GM18508 (cell line): ENCODE results near the gene IL21R.

Experiments
- ATAC-seq: cut with Tn5 transposase; IDR thresholded peaks from one replicate; pipeline ENCODE4 v1.9.1; 2021; ENCODE audit warnings: moderate number of reproducible peaks; ENCODE audit not compliant: insufficient read depth, unreplicated experiment

IL21R gene

DNA sequence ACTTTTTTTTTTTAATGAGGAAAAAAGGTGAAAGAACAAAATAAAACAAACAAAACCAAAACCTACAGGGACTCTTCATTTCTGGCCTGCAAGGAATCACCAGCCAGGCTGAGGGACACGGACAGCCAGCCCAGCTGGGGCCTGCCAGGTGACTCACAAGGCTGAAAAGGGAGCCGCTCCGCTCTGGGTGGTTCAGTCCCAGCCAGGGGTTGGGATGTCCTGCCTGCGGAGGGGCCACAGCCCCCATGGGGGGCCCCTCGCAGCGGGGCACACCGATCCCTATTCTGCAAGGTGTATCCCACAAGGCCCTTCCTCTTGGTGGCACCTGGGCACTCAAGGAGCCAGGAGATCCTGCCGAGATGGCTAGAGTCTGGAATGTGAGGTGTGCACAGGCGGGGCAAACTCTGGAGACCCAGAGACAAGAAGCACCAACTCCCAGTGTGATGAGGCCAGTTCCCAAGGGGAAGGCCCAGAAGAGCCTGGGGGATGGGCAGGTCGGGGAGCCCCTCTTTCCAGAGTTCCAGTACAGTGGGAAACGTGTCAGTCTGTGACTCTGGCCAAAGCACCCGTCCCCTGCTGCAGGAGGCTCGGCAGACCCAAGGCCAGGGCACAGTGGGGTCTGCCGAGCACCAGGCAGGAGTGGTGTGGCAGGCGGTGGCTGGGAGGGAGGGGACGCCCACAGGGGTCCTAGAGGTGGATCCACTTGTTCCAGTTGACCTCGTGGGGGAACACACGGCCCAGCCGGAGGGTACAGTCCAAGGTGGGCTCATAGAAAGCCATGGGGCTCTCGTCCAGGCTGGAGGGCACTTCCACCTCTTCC, 58.9 kb downstream of the IL21R start:
- ATAC-seq, result no peak

DNA sequence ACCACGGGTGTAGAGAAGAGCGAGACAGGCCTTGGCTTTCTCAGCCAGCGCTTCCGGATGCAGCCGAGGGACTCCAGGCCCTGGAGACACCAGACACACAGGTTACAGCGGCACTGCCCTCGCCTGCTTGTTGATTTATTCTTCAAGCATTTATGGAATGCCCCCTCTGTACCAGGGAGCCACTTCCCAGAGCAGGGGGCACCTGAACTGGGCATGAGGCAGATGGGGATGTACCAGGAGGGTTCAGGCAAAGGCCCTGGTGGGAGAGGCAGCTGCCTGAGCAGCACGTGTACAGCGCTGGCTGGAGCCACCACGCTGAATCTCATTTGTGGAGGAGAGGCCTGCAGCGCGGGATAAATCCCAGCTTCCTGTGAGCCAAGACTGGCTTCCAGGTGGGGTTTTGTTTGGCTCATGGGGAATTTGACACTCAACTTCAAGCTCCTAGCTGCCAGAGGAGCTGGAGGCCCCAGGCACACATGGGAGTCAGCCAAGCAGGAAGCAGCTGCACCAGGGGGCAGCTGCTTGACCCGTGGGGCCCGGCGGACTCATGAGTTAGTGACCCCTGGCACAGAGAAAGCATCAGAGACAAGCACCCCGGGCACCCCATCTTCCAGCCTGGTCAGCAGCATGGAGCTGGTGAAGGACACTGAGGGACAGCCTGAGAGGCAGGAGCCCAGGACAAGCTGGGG, 59.7 kb downstream of the IL21R start:
- ATAC-seq, result no peak

DNA sequence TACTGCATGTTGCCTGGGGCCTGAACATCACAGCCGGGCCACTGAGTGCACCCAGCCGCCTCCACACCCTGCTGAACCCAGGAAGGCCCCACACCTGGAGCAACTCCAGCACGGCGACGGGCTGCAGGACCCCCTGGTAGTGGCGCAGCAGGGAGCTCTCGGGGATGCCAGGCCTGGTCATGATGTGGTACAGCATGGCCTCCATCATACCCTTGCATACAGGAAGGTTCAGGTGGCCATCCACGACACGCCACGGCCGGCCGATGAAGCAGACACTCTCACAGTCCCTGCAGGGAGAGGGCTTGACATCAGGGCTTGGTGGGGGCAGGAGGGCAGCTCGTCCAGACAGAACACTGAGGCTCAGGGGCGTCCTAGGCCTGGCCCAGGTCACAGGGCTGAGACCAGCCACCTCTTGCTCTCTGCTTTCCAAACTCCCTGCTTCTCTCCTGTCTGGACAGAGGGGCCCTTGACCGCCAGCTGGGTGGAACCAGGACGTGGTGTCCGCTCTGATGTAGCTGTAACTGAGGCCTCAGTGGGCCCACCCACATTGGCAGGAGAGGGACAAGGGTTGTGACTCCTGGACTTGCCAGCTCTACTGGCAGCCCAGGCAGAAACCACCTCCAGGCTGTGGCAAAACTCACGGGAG, 60.3 kb downstream of the IL21R start:
- no peak for ATAC-seq

DNA sequence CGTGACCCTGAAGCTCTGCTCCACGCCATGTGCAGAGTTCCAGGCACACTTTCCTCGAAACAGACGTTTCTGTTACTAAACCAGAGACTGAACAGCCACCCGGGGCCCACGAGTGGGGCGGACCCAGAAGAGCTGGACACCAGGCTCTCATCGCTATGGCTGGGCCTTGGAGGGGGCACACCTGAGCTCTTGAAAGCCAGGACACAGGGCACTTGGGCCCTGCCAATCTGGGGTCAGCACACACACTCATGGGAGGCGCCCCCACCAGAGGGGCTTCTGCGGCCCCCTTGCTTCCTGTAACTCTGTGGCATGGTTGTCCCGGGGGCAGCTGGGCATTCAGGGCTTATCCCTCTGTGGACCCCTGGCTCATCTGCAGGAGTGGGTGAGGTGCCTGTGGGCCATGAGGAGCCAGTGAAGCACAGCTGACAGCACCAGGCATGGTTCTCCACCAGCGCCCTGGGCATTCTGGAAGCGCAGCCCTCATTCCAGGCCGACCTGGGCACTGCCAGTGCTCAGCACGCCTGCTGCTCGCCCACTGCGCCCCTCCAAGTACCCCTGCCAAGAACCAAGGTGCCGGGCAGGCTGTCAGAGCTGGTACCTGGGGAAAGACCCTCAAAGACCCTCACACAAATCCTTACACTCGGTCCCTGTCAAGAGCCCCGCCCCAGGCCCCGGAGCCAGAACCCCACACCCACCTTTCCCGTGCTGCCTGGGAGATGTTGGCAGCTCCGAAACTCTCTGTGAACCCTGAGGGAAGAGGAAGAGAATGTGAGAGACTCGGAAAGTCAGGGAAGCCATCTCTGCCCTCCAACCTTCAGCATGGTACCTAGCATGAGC, 61.1 kb downstream of the IL21R start:
- ATAC-seq, result no peak

DNA sequence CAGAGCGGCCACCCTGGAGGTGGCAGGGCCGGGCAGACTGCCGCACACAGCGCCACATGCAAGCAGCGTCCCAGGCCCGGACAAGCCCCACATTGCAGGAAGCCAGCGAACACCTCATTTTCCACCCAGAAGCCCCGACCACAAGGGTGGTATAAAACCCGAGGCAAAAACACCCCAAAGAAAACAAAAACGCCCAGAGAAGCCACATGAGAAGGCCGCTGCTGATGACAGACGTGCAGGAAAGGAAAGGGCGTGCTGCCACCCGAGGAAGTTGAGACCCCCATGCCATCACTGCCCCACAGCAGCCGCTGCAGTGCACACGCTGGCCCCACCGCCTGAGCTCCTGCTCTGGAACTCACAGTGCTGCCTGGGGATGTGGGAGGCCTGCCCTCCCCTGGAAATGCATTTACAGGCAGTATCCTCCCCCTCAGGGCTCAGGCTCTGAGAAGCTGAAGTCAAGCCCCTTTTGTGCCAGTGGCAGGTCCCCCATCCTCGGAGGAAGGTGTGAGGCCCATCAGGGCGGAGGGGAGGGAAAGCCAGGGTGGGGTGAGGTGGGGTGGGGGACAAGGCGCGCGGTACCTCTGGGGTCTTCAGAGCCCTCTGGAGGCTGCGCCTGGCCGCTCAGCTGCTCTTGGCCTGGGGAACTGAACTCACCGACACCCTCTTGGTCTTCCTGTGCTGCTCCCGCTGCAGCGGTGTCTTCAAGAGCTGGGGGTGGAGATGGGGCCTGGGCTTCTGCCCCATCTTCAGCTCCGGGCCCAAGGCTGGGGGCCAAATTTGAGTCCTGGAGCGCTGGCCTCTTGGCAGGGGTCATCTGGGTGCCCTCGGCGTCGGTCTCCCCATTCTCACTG, 62.0 kb downstream of the IL21R start:
- ATAC-seq, result no peak

DNA sequence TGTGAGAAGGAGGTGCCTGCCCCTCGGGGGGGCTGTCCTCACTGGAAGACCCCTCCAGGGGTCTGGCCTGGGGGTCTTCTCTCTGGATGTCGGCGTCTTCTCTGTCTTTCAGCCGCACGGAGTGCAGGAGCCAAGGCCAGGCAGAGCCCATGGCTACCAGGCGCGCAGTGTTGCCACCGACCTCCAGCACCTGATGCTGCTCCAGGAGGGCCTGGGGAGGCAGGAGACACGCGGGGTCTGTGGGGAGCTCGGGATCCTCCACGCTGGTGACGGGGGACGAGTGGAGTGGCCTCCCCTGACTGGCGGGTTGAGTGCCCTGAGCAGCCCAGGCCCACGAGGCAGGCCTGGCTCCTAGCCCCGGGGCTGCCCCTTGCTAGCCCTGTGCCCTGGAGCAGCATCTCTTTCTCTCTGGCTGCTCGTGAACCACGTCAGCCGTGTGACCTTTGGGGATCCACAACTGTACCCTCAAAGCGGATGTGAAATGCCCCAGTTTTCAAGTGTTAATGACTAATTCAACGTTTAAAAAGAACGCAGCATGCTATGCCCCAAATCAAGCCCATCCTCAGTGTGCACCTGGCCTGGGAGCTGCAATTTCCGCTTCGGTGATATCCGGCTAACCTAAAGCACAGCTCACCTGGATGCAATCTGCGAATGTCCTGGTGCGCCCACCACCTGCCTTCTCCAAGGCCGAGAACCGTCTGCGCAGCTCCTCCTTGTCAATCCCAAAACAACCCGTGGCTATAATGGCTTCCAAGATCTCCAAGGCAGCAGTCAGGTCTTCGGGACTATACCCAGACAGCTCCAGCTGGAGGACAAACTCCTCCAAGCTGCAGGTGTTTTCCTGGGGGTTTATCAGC, 62.9 kb downstream of the IL21R start:
- ATAC-seq, result no peak

DNA sequence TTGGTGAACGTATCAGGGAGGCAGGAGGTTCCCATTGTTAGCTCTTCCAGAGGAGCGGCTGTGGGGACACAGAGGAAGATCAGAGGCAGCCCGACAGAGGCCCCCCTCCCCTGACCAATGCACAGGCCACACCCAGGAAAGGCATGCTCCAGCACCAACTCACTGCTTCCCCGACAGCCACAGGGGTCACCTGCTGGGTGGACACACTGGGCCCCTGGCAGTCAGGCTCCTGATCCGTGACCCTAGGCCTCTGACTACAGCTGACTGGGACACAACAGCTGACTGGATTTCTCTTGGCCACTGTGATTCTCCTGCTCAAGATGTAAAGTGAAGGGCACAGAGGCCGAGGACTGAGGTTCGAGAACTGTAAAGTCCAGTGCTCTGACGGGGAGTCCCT, 63.5 kb downstream of the IL21R start:
- ATAC-seq, result no peak

DNA sequence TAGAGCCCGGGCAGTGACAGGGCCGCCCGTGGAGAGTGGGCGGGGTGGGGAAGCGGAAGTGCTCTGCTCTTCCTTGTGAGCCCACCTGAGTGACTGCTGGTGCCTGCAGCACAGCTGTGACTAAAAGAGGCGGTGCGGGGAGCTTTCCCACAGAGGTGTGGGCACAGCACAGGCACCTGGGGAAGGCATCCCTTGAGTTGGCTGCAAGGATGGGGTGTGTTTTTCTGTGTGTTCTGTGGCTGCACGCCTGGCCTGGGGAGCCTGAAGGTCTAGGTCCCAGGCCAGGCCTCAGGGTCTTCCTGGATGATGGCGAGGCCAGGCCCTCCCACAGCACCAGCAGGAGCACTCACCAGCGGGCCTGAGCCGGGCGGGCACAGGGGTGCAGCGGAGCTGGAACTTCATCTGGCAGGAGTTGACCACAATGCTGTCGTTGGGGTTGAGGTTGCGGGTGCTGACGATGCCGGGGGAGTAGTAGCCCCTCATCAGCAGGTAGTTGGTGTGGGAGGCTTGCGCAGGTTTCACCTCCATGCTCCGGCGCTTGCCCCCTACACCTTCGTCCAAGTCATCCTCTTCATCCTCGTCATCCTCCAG, 67.1 kb downstream of the IL21R start:
- no peak for ATAC-seq

DNA sequence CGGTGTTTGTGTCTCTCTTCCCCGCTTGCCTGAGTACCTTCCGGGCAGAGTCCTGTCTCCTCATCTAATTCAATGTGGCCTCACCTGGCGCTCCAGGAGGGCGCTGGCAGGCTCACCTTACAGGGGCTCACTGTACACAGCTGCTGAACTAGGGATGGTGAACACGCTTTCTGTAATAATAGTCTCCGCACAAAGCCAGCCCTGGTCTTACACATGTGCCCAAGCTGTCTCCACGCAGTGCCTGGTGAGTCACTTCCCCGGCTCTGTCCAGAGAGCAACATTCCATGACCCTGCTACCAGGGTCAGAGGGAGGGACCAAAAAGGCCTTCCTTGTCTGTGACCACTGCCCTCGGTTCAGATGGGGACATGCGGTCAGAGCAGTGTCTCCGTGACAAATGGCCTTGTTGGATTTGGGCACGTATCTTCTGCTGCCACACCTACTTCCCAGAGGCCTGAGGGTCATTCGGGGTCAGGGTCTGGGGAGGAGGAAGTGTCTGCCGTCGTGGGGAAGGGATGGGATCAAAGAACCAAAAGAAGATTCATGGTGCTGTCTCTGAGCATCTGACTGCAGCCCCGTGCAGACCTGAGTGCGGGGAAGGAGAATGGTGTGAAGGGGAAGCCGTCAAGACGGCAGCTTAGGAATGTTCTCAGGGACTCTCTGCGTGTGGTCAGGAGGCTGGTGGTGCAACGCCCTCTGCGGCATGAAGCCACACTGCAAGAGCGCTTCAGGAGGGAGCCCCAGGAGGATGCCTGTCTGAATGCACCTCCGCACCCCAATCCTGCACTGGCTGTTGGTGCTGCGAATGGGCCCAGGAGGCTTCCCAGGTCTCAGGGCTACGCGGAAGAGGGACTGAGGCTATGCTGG, 68.8 kb downstream of the IL21R start:
- ATAC-seq, result no peak

DNA sequence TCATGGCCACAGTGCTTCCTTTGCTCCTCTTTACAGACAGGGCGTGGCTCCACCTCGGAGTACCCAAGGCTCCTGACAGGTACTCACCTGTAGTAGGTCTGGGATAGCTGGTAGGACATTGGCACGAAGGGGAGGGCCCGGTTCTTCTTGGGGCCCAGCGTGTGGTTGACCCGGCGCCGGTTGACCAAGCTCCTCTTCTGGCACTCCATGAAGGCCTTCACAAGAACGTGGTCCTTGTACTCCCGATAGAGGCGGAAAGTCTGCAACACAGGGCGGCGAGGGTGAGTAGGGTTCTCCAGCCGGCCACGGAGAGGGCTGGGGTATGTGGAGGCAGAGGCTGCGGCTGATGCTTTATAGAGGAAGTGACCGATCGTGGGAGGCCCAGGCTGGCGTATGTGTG, 69.7 kb downstream of the IL21R start:
- no peak for ATAC-seq

DNA sequence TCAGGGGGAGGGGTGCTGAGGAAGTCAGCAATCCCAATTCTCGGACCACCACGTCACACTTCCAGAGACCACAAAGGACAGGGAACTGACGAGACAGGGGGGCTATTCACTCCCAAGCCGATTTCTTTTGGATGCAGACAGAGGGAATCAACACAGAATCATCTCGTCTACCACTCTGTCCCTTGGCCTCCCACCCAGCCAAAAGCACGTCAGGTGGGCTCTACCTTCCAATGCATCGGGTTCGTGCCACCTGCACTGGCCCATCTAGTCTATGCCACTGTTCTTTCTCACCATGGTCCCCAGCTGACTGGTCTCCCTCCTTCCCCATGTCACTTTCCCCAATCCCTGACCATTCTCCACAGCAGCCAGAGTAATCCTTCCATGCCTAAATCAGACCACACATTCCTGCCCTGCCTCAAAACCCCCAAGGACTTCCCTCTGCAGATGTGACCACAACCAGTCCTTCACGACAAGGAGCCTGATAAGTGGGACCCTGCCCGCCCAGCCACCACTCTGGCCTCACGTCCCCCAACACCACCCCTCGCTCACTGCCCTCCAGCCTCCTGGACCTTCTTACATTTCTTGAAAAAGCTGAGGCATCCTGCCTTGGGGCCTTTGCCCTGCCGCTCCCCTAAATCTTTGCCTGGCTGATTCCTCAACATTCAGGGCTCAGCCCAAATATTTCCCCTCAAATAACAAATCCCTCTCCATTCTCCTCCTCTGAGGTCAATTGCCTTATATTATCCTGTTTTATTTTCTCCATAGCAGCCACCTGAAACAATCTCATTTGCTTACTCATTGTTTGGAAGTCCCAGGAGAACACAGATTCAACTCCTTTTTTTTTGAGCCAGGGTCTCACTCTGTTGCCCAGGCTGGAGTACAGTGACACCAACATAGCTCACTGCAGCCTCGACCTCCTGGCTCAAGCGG, 70.4 kb downstream of the IL21R start:
- ATAC-seq, result no peak

DNA sequence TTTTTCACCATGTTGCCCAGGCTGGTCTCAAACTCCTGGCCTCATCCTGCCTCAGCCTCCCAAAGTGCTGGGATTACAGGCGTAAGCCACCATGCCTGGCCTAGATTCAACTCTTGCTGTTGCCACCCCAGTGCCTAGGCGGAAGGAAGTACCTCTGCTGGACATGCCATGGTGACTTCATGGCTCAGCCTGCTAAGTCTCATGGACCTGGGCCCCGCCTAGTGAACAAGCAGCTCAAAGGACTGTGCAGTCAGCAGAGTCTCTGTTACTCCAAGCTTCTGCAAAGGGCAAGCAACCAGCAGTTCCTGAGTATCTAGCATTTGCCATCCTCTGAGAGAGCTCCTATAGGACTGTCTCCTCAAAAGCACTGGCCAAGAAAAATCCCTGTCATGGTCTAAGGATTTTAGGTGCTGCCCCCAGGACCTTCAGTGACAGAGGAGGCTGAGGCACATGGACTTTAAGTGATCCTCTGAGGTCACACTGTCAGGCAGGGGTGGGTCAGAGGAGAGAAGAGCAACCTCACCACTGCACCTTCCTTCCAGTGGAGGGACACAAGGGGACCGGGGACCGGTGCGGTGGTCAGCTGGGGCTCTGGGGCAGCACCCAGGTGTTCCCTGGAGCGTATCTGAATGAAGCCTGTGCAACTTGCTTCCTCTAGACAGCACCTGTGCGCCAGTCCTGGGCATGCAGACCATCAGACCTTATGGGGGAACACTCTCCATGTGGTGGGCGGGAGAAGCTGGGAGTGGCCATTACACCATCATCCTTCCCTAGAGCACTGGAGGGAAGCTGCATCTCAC, 71.3 kb downstream of the IL21R start:
- no peak for ATAC-seq

DNA sequence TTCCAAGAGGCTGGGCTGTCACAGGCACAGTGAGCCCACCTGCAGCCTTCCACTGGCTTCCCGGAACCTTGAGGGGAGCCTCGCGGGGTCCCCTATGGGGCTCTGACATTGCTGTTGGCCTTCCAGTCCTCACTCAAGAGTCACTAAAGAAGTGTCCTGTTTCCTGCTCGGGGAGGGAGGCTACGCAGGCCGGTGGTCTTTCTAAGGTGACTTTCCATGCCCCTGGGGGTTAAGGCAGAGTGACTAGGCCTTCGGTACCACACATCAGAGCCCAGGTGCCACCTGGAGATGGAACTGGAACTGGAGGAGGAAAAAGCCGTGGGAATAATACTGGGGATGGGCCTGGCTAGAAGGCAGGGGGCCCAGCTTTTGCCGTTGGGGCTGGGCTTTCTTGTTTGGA, 72.1 kb downstream of the IL21R start:
- no peak for ATAC-seq

DNA sequence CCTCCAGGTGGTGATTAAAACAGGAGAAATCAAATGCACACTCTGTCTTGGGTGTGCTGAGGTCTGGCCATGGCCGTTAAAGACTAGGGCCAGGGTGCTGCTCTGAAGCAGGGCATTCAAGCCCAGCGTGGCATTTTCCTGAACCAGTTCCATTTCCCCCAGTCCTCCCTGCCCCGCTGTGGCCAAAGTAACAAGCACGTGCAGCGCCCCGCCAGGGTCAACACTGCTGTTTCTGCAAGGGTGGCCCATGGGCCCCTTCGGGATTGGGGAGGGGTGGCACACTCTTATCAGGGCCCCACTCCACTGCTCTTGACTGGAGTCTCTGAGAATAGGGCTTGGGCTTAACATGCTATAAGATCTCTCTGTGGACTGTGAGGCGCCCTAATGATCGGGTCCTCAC, 72.9 kb downstream of the IL21R start:
- ATAC-seq, result no peak

DNA sequence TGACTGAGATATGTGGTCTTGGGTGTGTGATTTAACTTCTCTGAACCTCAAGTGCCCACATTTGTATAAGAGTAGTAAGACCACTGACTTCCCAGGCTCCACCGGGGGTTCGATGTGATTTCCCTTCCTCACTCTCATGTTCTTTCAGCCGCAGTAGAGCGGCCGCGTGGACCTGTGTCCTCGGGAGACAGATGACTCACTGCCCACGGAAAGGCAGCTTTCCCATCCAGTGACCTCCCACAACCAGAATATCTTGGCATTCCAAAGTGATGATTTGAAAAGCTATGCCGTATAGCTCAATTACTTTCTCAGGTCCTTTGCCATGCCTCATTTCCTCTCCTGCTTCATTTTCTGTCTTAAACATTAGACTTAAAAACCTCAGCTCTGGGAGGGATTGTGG, 73.6 kb downstream of the IL21R start:
- ATAC-seq, result no peak

DNA sequence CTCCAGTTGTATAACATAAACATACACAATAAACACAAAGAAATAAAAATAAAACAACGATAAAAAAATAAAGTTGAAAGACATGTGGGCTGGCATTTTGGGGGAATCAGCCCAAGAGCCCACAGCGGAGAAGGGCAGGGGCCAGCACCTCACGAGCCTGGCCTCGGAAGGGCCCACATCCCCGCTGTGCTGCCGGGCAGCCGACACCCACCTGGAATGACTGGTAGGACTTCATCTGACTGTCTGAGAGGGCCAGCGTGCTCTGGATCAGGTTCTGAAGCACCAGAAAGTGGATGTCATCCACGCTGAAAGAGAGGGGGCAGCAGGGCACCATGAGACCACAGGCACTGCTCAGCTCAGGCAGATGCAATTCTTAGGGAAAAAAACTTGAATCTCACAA, 74.3 kb downstream of the IL21R start:
- ATAC-seq, result no peak
